ENCODE measurements around the gene SLC2A1. TPM values are rescaled to one million over a fixed set of nuclear protein-coding genes. Genes with fewer than 3 reads are reported as not detected.
"Not testable (repeated sequence)": the region's sequence is repeated elsewhere in the genome, so short reads cannot be mapped to it uniquely, and the experiment has no call there.

The SLC2A1 gene
- total and polyA plus RNA-seq, 12 donors, result 4.6 to 123 (median 24.3) TPM

- no peaks in the 10 kb centered on the region for H3K9me3 ChIP-seq (replicated peaks in 1 of 3)
- no peaks in the 10 kb centered on the region for H3K27me3 ChIP-seq
- H3K36me3 ChIP-seq (replicated peaks in 1 of 2), result no peaks in the 10 kb centered on the region
- H3K4me3 ChIP-seq, result no peak overlapping the region
- TF ChIP-seq CTCF (IDR thresholded peaks at IDR 0.05), result no peak
- TF ChIP-seq POLR2A (IDR thresholded peaks at IDR 0.05), result no peak
- DNase-seq, result no peak
- intact Hi-C loops (cut with DNase I), result loop anchor here (5.0 kb wide), 1 partner anchor 161 kb away; no protein-coding TSS in a partner anchor
- H3K4me1 ChIP-seq (replicated peaks in 1 of 2), result no peaks in the 10 kb centered on the region
- no peak overlapping the region for H3K27ac ChIP-seq
Measured at GRCh38 chr1:42910985-42911384, 47.7 kb downstream of the SLC2A1 start.

DNA sequence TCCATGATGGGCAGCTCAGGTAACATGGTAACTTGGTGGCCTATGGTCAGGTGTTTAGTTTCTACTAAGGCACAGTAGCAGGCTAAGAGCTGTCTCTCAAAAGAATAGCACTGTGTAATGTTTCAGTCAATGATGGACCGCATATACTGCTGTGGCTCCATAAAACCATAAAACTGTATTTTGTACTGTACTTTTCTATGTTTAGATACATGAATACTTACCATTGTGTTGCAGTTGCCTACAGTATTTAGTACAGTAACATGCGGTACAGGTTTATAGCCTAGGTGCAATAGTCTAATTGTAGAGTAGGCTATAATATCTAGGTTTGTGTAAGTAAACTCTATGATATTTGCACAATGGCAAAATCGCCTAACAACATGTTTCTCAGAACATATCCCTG lies 50.6 kb downstream of the SLC2A1 start:
- H3K27me3 ChIP-seq, result no peaks in the 10 kb centered on the region
- intact Hi-C loops (cut with DNase I), result no loop called here
- H3K4me3 ChIP-seq, result no peak overlapping the region
- 93 to 96% (median 94%) methylated on average over 3 of the region's 3 CpGs for WGBS, 4 donors
- TF ChIP-seq POLR2A (IDR thresholded peaks at IDR 0.05), result no peak
- TF ChIP-seq CTCF (IDR thresholded peaks at IDR 0.05), result no peak
- no peak for DNase-seq
- no peaks in the 10 kb centered on the region for H3K4me1 ChIP-seq (replicated peaks in 1 of 2)
- no peaks in the 10 kb centered on the region for H3K36me3 ChIP-seq (replicated peaks in 1 of 2)
- H3K9me3 ChIP-seq (replicated peaks in 1 of 3), result no peaks in the 10 kb centered on the region
- no peak overlapping the region for H3K27ac ChIP-seq

DNA sequence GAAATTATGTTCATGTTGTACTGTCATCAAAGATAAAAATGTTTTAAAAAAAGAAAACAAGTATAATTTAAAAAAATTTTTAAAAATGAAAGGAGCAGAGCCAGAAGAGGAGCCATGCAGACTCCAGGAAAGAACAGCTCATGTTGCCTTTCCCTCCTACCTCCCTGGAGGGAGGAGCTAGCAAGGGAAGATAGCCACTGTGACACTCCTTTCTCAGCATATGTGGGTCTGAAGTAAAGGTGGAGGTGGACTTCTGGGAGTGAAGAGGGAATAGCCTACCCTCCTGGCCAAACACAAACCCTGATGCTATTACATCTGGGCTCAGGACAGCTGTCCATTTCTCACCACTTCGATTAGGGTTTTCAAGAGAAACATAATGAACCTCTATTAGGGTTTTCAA lies 54.2 kb downstream of the SLC2A1 start:
- TF ChIP-seq POLR2A (IDR thresholded peaks at IDR 0.05) (no peak), CTCF (IDR thresholded peaks at IDR 0.05) (no peak)
- Histone ChIP-seq H3K27ac (no peak overlapping the region), H3K27me3 (no peaks in the 10 kb centered on the region), H3K4me1 (replicated peaks in 1 of 2) (no peaks in the 10 kb centered on the region), H3K9me3 (replicated peaks in 1 of 3) (no peaks in the 10 kb centered on the region), H3K36me3 (replicated peaks in 1 of 2) (no peaks in the 10 kb centered on the region), H3K4me3 (no peak overlapping the region)
- intact Hi-C loops (cut with DNase I), result no loop called here
- no peak for DNase-seq
- 84 to 100% (median 89%) methylated on average over 1 of the region's 1 CpG for WGBS, 4 donors

DNA sequence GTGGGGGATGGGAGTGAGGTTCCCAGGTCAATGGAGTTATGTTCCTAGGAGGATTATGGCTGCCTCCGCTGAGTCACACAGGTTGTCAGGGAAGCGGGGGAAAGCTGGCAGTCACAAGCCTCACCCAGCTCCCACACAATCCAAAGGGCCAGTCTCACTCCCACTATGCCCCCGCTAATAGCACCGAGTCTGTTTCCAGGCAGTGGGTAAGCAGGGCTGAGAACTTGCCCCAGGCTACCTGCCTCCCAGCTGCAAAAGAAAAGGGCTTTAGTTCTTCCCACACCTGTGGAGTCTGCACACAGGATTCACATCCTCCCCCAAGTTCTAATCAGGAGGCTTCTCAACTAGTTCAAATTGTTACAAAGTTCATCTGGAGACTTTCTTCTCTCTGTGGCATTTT lies 58.7 kb downstream of the SLC2A1 start:
- H3K27me3 ChIP-seq; H3K4me1 ChIP-seq (replicated peaks in 1 of 2); H3K9me3 ChIP-seq (replicated peaks in 1 of 3); H3K36me3 ChIP-seq (replicated peaks in 1 of 2); intact Hi-C loops (cut with DNase I); H3K4me3 ChIP-seq; H3K27ac ChIP-seq; DNase-seq: not testable (repeated sequence)
- 80 to 93% (median 87%) methylated on average over 4 of the region's 4 CpGs for WGBS, 4 donors

DNA sequence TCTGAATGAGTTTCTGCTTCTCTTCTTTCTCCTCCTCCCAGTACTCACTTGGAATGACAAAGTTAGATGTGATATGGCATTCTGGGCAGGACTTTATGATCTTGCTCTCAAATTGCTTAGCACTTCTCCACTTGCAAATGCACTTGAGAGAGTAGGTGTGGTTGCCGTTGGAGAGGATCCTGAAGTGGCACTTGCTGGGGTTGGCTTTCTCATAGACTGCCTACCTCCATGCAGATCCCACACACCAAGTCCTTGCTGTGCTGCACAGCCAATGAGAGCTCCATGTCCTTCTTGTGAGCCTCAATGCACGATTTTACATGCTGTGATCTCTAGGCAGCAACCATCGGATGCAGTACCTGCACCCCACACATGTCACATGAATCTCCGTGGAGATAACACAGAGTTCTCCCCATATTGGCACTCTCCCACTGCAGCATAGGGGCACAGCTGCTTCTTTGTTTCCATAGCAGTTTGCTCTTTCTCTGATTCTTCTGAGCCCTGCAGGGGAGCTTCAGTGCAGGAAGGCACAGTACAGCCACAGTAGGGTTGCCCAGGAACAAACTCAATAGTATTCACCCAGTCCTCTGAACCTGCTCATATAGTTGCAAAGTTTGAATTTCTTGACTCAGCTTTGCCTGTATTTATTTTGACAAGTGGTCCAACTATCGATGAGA lies 67.1 kb downstream of the SLC2A1 start:
- intact Hi-C loops (cut with DNase I), result no loop called here
- no peaks in the 10 kb centered on the region for H3K4me1 ChIP-seq (replicated peaks in 1 of 2)
- H3K27me3 ChIP-seq, result no peaks in the 10 kb centered on the region
- no peaks in the 10 kb centered on the region for H3K9me3 ChIP-seq (replicated peaks in 1 of 3)
- no peak overlapping the region for H3K4me3 ChIP-seq
- TF ChIP-seq POLR2A (IDR thresholded peaks at IDR 0.05) (no peak), CTCF (IDR thresholded peaks at IDR 0.05) (no peak)
- WGBS, 4 donors, result 58 to 70% (median 70%) methylated on average over 5 of the region's 5 CpGs
- no peaks in the 10 kb centered on the region for H3K36me3 ChIP-seq (replicated peaks in 1 of 2)
- no peak overlapping the region for H3K27ac ChIP-seq
- no peak for DNase-seq
